Lower leg skin (tissue), 4 donors: Measurements from ENCODE around the gene PDLIM5. TPM values are rescaled to one million over a fixed set of nuclear protein-coding genes. Genes with fewer than 3 reads are reported as not detected.

Experiments
- DNase-seq, 2 donors: peaks; one replicate each; pipeline ENCODE4 v3.0.0-alpha.2; 2019; ENCODE audit warnings: low spot score in 2 of 2
- H3K4me3 ChIP-seq: fragments of 200-600 bp; sonication (generic); 2 replicates; pipeline ENCODE4 v1.5.1; 2017; ENCODE audit warnings: mild to moderate bottlenecking, low read depth; ENCODE audit not compliant: poor library complexity, severe bottlenecking
- CTCF ChIP-seq, 3 donors: fragments of 450-650 bp; IDR thresholded peaks; one replicate each; pipeline ENCODE4 v1.5.1; 2016; ENCODE audit warnings: antibody characterized with exemption in 3 of 3, mild to moderate bottlenecking in 3 of 3, moderate library complexity in 2 of 3
- POLR2A ChIP-seq, 2 donors: fragments of 450-650 bp; IDR thresholded peaks; one replicate each; pipeline ENCODE4 v1.6.1; 2016 to 2017; ENCODE audit warnings: antibody characterized with exemption in 2 of 2, mild to moderate bottlenecking in 1 of 2, moderate library complexity in 1 of 2
- WGBS, 2 donors: methylation state at CpG; one replicate each; pipeline ENCODE4 v1.1.5; 2018; 5-methylcytosine and 5-hydroxymethylcytosine counted together
- intact Hi-C: fragments of 100-400 bp; cut with DNase I; formaldehyde crosslinking; loops from one replicate; pipeline ENCODE4 v1.15.0; 2023; ENCODE audit warnings: low total_unique reads
- total RNA-seq, 4 donors: library from RNA; depleted of rRNA; stranded (reverse); fragments of >200 nt; gene quantifications; one replicate each; pipeline ENCODE4 v1.1.0, GENCODE V29; 2016

PDLIM5 gene
- total RNA-seq, 4 donors from 2014 or later = 65.8 to 81.4 (median 72.0) TPM

GRCh38 chr4:94639298-94639697, 187.6 kb downstream of the PDLIM5 start:
- H3K4me3 ChIP-seq = no peak overlapping the region
- WGBS, 2 donors = 88 to 95% methylated on average over 2 of the region's 2 CpGs
- TF ChIP-seq CTCF (IDR thresholded peaks at IDR 0.05) = no peak
- TF ChIP-seq POLR2A (IDR thresholded peaks at IDR 0.05) = no peak
- intact Hi-C loops = no loop called here
- DNase-seq = no peak

- no peak for TF ChIP-seq CTCF (IDR thresholded peaks at IDR 0.05)
- no peak for TF ChIP-seq POLR2A (IDR thresholded peaks at IDR 0.05)
- intact Hi-C loops = no loop called here
- H3K4me3 ChIP-seq = no peak overlapping the region
- 94 to 97% methylated on average over 4 of the region's 4 CpGs for WGBS, 2 donors
- DNase-seq = no peak
Measured at GRCh38 chr4:94640151-94640550, 188.4 kb downstream of the PDLIM5 start.

GRCh38 chr4:94641702-94642560, 190.2 kb downstream of the PDLIM5 start:
- DNase-seq = no peak
- no peak overlapping the region for H3K4me3 ChIP-seq
- TF ChIP-seq CTCF (IDR thresholded peaks at IDR 0.05) (no peak), POLR2A (IDR thresholded peaks at IDR 0.05) (no peak)
- intact Hi-C loops = no loop called here
- WGBS, 2 donors = 93 to 95% methylated on average over 3 of the region's 3 CpGs

GRCh38 chr4:94642561-94642866, 190.8 kb downstream of the PDLIM5 start:
- 56 to 91% methylated on average over 2 of the region's 2 CpGs for WGBS, 2 donors
- H3K4me3 ChIP-seq = no peak overlapping the region
- no peak for DNase-seq
- TF ChIP-seq CTCF (IDR thresholded peaks at IDR 0.05) (no peak), POLR2A (IDR thresholded peaks at IDR 0.05) (no peak)
- intact Hi-C loops = no loop called here

- no peak for DNase-seq
- WGBS, 2 donors = 93 to 95% methylated on average over 7 of the region's 7 CpGs
- H3K4me3 ChIP-seq = no peak overlapping the region
- intact Hi-C loops = no loop called here
- TF ChIP-seq CTCF (IDR thresholded peaks at IDR 0.05) (no peak), POLR2A (IDR thresholded peaks at IDR 0.05) (no peak)
Measured at GRCh38 chr4:94648699-94649098, 197.0 kb downstream of the PDLIM5 start.
